CD14-positive monocyte (primary cell): ENCODE data around the gene SEPTIN2. TPM values are rescaled to one million over a fixed set of nuclear protein-coding genes. Genes with fewer than 3 reads are reported as not detected.
A peak's percentile ranks its signal among the peaks of the same experiment; 100 is the strongest.

Experiments used
- DNase-seq, 3 donors: peaks; one replicate each; pipeline ENCODE4 v3.0.0-alpha.2; 2011 to 2022
- H2AFZ ChIP-seq: 2 replicates; pipeline ENCODE4 v1.6.0; 2012; ENCODE audit warnings: mild to moderate bottlenecking, low read depth, low read length, inconsistent platforms; ENCODE audit not compliant: insufficient read depth, poor library complexity, severe bottlenecking
- H3K27ac ChIP-seq, 2 donors: 1 replicate in 1 of 2; 2 replicates in 1 of 2; pipeline ENCODE4 v1.5.1; 2012 to 2013; ENCODE audit warnings: low read length in 2 of 2, control low read depth in 1 of 2, inconsistent platforms in 1 of 2, low read depth in 1 of 2, mild to moderate bottlenecking in 1 of 2
- H3K27me3 ChIP-seq, 2 donors: one replicate each; pipeline versions ENCODE4 v1.6.0 to v1.6.1; 2011 to 2013; ENCODE audit warnings: low read length in 2 of 2; ENCODE audit not compliant: control insufficient read depth in 2 of 2, insufficient read depth in 2 of 2
- H3K36me3 ChIP-seq, 2 donors: replicated peaks in 1 of 2; 1 replicate in 1 of 2; 2 replicates in 1 of 2; pipeline versions ENCODE4 v1.5.1 to v1.6.1; 2012 to 2013; ENCODE audit warnings: low read length in 2 of 2, control low read depth in 1 of 2, inconsistent platforms in 1 of 2, mild to moderate bottlenecking in 1 of 2; ENCODE audit not compliant: insufficient read depth in 2 of 2, control insufficient read depth in 1 of 2
- H3K4me1 ChIP-seq, 2 donors: 1 replicate in 1 of 2; 2 replicates in 1 of 2; pipeline versions ENCODE4 v1.5.1 to v1.6.1; 2012 to 2013; ENCODE audit warnings: low read length in 2 of 2, control low read depth in 1 of 2, inconsistent platforms in 1 of 2, mild to moderate bottlenecking in 1 of 2, moderate library complexity in 1 of 2; ENCODE audit not compliant: insufficient read depth in 2 of 2, control insufficient read depth in 1 of 2
- H3K4me2 ChIP-seq: replicated peaks from 2 replicates; pipeline ENCODE3; 2012; ENCODE audit warnings: low read length, moderate library complexity, mild to moderate bottlenecking; ENCODE audit not compliant: poor library complexity, severe bottlenecking; ENCODE audit errors: extremely low read depth
- H3K4me3 ChIP-seq, 3 experiments: fragments of 200-600 bp in 1 of 3; sonication (generic) in 1 of 3; replicated peaks in 1 of 3; 1 replicate in 2 of 3; 2 replicates in 1 of 3; pipeline ENCODE4 v1.5.1; 2011 to 2013; ENCODE audit warnings: low read length in 3 of 3, mild to moderate bottlenecking in 3 of 3, control low read depth in 2 of 3, low read depth in 2 of 3, inconsistent platforms in 1 of 3, moderate library complexity in 1 of 3
- H3K79me2 ChIP-seq: 2 replicates; pipeline ENCODE4 v1.6.0; 2012; ENCODE audit warnings: mild to moderate bottlenecking, control low read depth, inconsistent platforms, low read length, moderate library complexity; ENCODE audit not compliant: insufficient read depth
- H3K9ac ChIP-seq: 2 replicates; pipeline ENCODE4 v1.6.0; 2017; ENCODE audit warnings: low read length, mild to moderate bottlenecking; ENCODE audit not compliant: insufficient read depth, poor library complexity, severe bottlenecking
- H3K9me3 ChIP-seq, 2 donors: replicated peaks in 1 of 2; 1 replicate in 1 of 2; 2 replicates in 1 of 2; pipeline versions ENCODE4 v1.5.1 to v1.6.1; 2012 to 2013; ENCODE audit warnings: low read length in 2 of 2, control low read depth in 1 of 2; ENCODE audit not compliant: control insufficient read depth in 1 of 2, insufficient read depth in 1 of 2
- H4K20me1 ChIP-seq: 2 replicates; pipeline ENCODE4 v1.6.0; 2012; ENCODE audit warnings: mild to moderate bottlenecking, low read length, control low read depth, moderate library complexity; ENCODE audit not compliant: insufficient read depth
- H3K27ac Mint-ChIP-seq, 7 donors: one replicate each; pipeline ENCODE4 v1.8.0; 2020; ENCODE audit warnings: mild to moderate bottlenecking in 7 of 7, mixed read lengths in 7 of 7, moderate library complexity in 6 of 7, inconsistent platforms in 2 of 7
- H3K27me3 Mint-ChIP-seq, 3 donors: one replicate each; pipeline ENCODE4 v1.8.0; 2021 to 2022; ENCODE audit warnings: low read depth in 3 of 3, mild to moderate bottlenecking in 3 of 3, mixed read lengths in 3 of 3, moderate library complexity in 3 of 3, inconsistent platforms in 1 of 3
- H3K36me3 Mint-ChIP-seq, 2 donors: one replicate each; pipeline ENCODE4 v1.8.0; 2020; ENCODE audit warnings: mixed read lengths in 2 of 2, inconsistent platforms in 1 of 2, mild to moderate bottlenecking in 1 of 2
- H3K4me1 Mint-ChIP-seq: one replicate; pipeline ENCODE4 v1.8.0; 2020; ENCODE audit warnings: mild to moderate bottlenecking, mixed read lengths
- H3K4me3 Mint-ChIP-seq, 2 donors: one replicate each; pipeline ENCODE4 v1.8.0; 2020; ENCODE audit warnings: mild to moderate bottlenecking in 2 of 2, mixed read lengths in 2 of 2, moderate library complexity in 1 of 2
- H3K9me3 Mint-ChIP-seq, 7 donors: one replicate each; pipeline ENCODE4 v1.8.0; 2020 to 2022; ENCODE audit warnings: mixed read lengths in 7 of 7, mild to moderate bottlenecking in 6 of 7, moderate library complexity in 6 of 7, inconsistent platforms in 2 of 7
- WGBS: methylation state at CpG from one replicate; pipeline ENCODE4 v1.1.5; 2013; ENCODE audit warnings: missing lambda C conversion rate; ENCODE audit not compliant: insufficient coverage; 5-methylcytosine and 5-hydroxymethylcytosine counted together
- intact Hi-C, 2 donors: fragments of 100-400 bp; cut with micrococcal nuclease; formaldehyde crosslinking; loops; one replicate each; pipeline versions ENCODE4 v1.15.0 to v1.15.1; 2023
- polyA plus RNA-seq, 3 donors: library from polyadenylated mRNA; depleted of rRNA in 1 of 3; unstranded in 2 of 3; stranded (reverse) in 1 of 3; fragments of 300-500 nt in 2 of 3; fragments of >200 nt in 1 of 3; fragmentation: Illumina TruSeq in 2 of 3; gene quantifications; 1 replicate in 2 of 3; 2 replicates in 1 of 3; pipeline ENCODE4 v1.2.3, GENCODE V29; 2012 to 2021
- TF ChIP-seq, protein P1 (sequence below): fragments of 200-600 bp; IDR thresholded peaks from one replicate; pipeline ENCODE4 v1.8.0; 2022; ENCODE audit warnings: antibody characterized with exemption, mild to moderate bottlenecking

Gene SEPTIN2
- polyA plus RNA-seq, 3 donors: 195 to 207 (median 203) TPM

DNA sequence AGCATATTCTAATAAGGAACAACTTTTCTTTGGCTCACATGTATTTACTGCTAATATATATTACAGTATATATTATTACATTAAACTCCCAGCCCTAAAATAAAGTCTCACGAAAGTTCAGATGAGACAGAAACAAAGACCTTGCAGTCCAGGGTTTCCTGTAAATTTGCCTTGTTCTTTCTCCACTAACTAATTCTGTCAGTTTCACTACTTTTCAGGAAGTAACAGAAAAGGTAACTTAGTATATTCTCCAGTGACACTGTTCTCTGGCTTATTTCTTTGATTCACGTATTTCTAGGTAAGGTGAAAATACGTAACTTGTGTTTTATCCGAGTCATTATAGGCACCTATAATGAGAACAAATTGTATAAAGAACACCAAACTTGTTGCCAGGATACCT lies 35.4 kb upstream of the SEPTIN2 start:
- Histone ChIP-seq H2AFZ (no peak overlapping the region), H3K4me1 (no peaks in the 10 kb centered on the region), H4K20me1 (peaks cover 90% of the 10 kb centered on the region), H3K4me2 (no peak overlapping the region), H3K36me3 (peaks cover 0 to 18% of the 10 kb centered on the region in 2 donors), H3K9me3 (no peaks in the 10 kb centered on the region), H3K9ac (no peak overlapping the region), H3K27me3 (no peaks in the 10 kb centered on the region), H3K79me2 (peaks cover 95% of the 10 kb centered on the region), H3K27ac (no peak overlapping the region), H3K4me3 (no peak overlapping the region)
- Mint-ChIP-seq H3K27me3 (no peaks in the 10 kb centered on the region), H3K4me3 (no peak overlapping the region), H3K36me3 (peaks cover 14 to 17% of the 10 kb centered on the region in 2 donors), H3K4me1 (peaks cover 2% of the 10 kb centered on the region), H3K9me3 (peaks cover 0 to 3% (median 0%) of the 10 kb centered on the region in 7 donors), H3K27ac (no peak overlapping the region)
- no peak for DNase-seq
- WGBS: no CpG with 5 or more reads among the region's 4 CpGs
- intact Hi-C loops: no loop called here
- TF ChIP-seq, protein P1, sequence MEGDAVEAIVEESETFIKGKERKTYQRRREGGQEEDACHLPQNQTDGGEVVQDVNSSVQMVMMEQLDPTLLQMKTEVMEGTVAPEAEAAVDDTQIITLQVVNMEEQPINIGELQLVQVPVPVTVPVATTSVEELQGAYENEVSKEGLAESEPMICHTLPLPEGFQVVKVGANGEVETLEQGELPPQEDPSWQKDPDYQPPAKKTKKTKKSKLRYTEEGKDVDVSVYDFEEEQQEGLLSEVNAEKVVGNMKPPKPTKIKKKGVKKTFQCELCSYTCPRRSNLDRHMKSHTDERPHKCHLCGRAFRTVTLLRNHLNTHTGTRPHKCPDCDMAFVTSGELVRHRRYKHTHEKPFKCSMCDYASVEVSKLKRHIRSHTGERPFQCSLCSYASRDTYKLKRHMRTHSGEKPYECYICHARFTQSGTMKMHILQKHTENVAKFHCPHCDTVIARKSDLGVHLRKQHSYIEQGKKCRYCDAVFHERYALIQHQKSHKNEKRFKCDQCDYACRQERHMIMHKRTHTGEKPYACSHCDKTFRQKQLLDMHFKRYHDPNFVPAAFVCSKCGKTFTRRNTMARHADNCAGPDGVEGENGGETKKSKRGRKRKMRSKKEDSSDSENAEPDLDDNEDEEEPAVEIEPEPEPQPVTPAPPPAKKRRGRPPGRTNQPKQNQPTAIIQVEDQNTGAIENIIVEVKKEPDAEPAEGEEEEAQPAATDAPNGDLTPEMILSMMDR: no peak

DNA sequence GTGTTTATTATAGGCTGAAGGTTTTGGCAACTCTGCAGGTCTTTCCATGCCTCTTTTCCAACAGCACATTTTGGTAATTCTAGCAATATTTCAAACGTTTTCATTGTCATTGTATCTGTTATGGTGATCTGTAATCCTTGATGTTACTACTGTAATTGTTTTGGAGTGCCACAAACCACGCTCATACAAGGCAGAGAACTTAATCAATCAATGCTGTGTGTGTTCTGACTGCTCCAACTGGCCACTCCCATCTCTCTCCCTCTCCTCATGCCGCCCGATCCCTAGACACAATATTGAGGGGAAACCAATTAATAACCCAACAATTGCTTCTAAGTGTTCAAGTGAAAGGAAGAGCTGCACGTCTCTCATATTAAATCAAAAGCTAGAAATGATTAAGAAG lies 33.2 kb upstream of the SEPTIN2 start:
- Mint-ChIP-seq H3K27ac (peak overlapping the region in 4 of 7 donors; percentile 5 to 56 (median 21)), H3K4me3 (no peak overlapping the region), H3K27me3 (peaks cover 0 to 2% (median 0%) of the 10 kb centered on the region in 3 donors), H3K9me3 (no peaks in the 10 kb centered on the region), H3K4me1 (no peaks in the 10 kb centered on the region), H3K36me3 (peaks cover 19 to 29% of the 10 kb centered on the region in 2 donors)
- H3K36me3 ChIP-seq: peaks cover 0 to 30% of the 10 kb centered on the region in 2 donors
- H3K79me2 ChIP-seq: peaks cover 96% of the 10 kb centered on the region
- H3K4me2 ChIP-seq: no peak overlapping the region
- no peaks in the 10 kb centered on the region for H3K27me3 ChIP-seq
- TF ChIP-seq, protein P1: no peak
- no peaks in the 10 kb centered on the region for H3K4me1 ChIP-seq
- H3K9ac ChIP-seq: no peak overlapping the region
- H3K27ac ChIP-seq: no peak overlapping the region
- intact Hi-C loops: no loop called here
- no peak overlapping the region for H3K4me3 ChIP-seq
- no peak for DNase-seq
- H4K20me1 ChIP-seq: peaks cover 98% of the 10 kb centered on the region
- no peaks in the 10 kb centered on the region for H3K9me3 ChIP-seq
- WGBS: 100% methylated on average over 3 of the region's 5 CpGs
- H2AFZ ChIP-seq: no peak overlapping the region
